ENCODE results near the gene DYNLT4.
A peak's percentile ranks its signal among the peaks of the same experiment; 100 is the strongest.
"Not testable (repeated sequence)": the region's sequence is repeated elsewhere in the genome, so short reads cannot be mapped to it uniquely, and the experiment has no call there.

DYNLT4 gene

GRCh38 chr1:44797886-44798285 lies 9.3 kb downstream of the DYNLT4 start:
- not testable (repeated sequence) for H3K27me3 ChIP-seq (replicated peaks; ENCODE audit: control insufficient read depth, insufficient read depth, low read length); H3K9ac ChIP-seq (ENCODE audit: low read length); DNase-seq (ENCODE audit: low read depth); H3K4me3 ChIP-seq (ENCODE audit: low read length); H3K9me3 ChIP-seq (ENCODE audit: control insufficient read depth, low read length); H3K36me3 ChIP-seq (ENCODE audit: control insufficient read depth, insufficient read depth, low read length, severe bottlenecking)
- peaks cover 15% of the 10 kb centered on the region for H3K4me1 ChIP-seq (ENCODE audit: control insufficient read depth, insufficient read depth, low read length)

GRCh38 chr1:44792736-44793502 lies 14.2 kb downstream of the DYNLT4 start:
- Histone ChIP-seq H3K36me3 (ENCODE audit: control insufficient read depth, insufficient read depth, low read length, severe bottlenecking) (no peaks in the 10 kb centered on the region), H3K9me3 (ENCODE audit: control insufficient read depth, low read length) (no peaks in the 10 kb centered on the region), H3K9ac (ENCODE audit: low read length) (no peak overlapping the region), H3K4me3 (ENCODE audit: low read length) (no peak overlapping the region), H3K27me3 (replicated peaks; ENCODE audit: control insufficient read depth, insufficient read depth, low read length) (no peaks in the 10 kb centered on the region), H3K4me1 (ENCODE audit: control insufficient read depth, insufficient read depth, low read length) (no peaks in the 10 kb centered on the region)
- DNase-seq (ENCODE audit: low read depth) = no peak

- no peaks in the 10 kb centered on the region for H3K9me3 ChIP-seq (ENCODE audit: control insufficient read depth, low read length)
- DNase-seq (ENCODE audit: low read depth) = no peak
- H3K4me3 ChIP-seq (ENCODE audit: low read length) = no peak overlapping the region
- H3K27me3 ChIP-seq (replicated peaks; ENCODE audit: control insufficient read depth, insufficient read depth, low read length) = no peaks in the 10 kb centered on the region
- no peak overlapping the region for H3K9ac ChIP-seq (ENCODE audit: low read length)
- H3K36me3 ChIP-seq (ENCODE audit: control insufficient read depth, insufficient read depth, low read length, severe bottlenecking) = no peaks in the 10 kb centered on the region
- H3K4me1 ChIP-seq (ENCODE audit: control insufficient read depth, insufficient read depth, low read length) = peaks cover 2% of the 10 kb centered on the region
Observed at GRCh38 chr1:44790968-44791801, 16.0 kb downstream of the DYNLT4 start.

GRCh38 chr1:44788120-44788860 lies 18.9 kb downstream of the DYNLT4 start, which contains the start of gene BEST4:
Gene BEST4 (minus strand): TSS chr1:44788170. CDS start chr1:44787705, 465 bp downstream.
- no peak within 1 kb of the TSS for H3K4me3 ChIP-seq (ENCODE audit: low read length)
- H3K9me3 ChIP-seq (ENCODE audit: control insufficient read depth, low read length) = no peaks in the 10 kb centered on the region
- H3K36me3 ChIP-seq (ENCODE audit: control insufficient read depth, insufficient read depth, low read length, severe bottlenecking) = no peaks in the 10 kb centered on the region
- peaks cover 12% of the 10 kb centered on the region for H3K4me1 ChIP-seq (ENCODE audit: control insufficient read depth, insufficient read depth, low read length)
- DNase-seq (ENCODE audit: low read depth) = no peak
- H3K9ac ChIP-seq (ENCODE audit: low read length) = no peak within 1 kb of the TSS
- H3K27me3 ChIP-seq (replicated peaks; ENCODE audit: control insufficient read depth, insufficient read depth, low read length) = no peaks in the 10 kb centered on the region

GRCh38 chr1:44787506-44787905 lies 19.6 kb downstream of the DYNLT4 start:
- no peak overlapping the region for H3K4me3 ChIP-seq (ENCODE audit: low read length)
- H3K9ac ChIP-seq (ENCODE audit: low read length) = no peak overlapping the region
- H3K27me3 ChIP-seq (replicated peaks; ENCODE audit: control insufficient read depth, insufficient read depth, low read length) = no peaks in the 10 kb centered on the region
- peaks cover 12% of the 10 kb centered on the region for H3K4me1 ChIP-seq (ENCODE audit: control insufficient read depth, insufficient read depth, low read length)
- H3K9me3 ChIP-seq (ENCODE audit: control insufficient read depth, low read length) = no peaks in the 10 kb centered on the region
- no peak for DNase-seq (ENCODE audit: low read depth)
- H3K36me3 ChIP-seq (ENCODE audit: control insufficient read depth, insufficient read depth, low read length, severe bottlenecking) = no peaks in the 10 kb centered on the region

- DNase-seq (ENCODE audit: low read depth) = no peak
- H3K9ac ChIP-seq (ENCODE audit: low read length) = no peak overlapping the region
- H3K36me3 ChIP-seq (ENCODE audit: control insufficient read depth, insufficient read depth, low read length, severe bottlenecking) = no peaks in the 10 kb centered on the region
- H3K4me3 ChIP-seq (ENCODE audit: low read length) = no peak overlapping the region
- peaks cover 12% of the 10 kb centered on the region for H3K4me1 ChIP-seq (ENCODE audit: control insufficient read depth, insufficient read depth, low read length)
- H3K9me3 ChIP-seq (ENCODE audit: control insufficient read depth, low read length) = no peaks in the 10 kb centered on the region
- no peaks in the 10 kb centered on the region for H3K27me3 ChIP-seq (replicated peaks; ENCODE audit: control insufficient read depth, insufficient read depth, low read length)
Observed at GRCh38 chr1:44786841-44787426, 20.2 kb downstream of the DYNLT4 start.

- Histone ChIP-seq H3K4me3 (ENCODE audit: low read length) (peak overlapping the region; percentile 69), H3K9ac (ENCODE audit: low read length) (peak overlapping the region; percentile 27), H3K4me1 (ENCODE audit: control insufficient read depth, insufficient read depth, low read length) (peaks cover 12% of the 10 kb centered on the region), H3K9me3 (ENCODE audit: control insufficient read depth, low read length) (no peaks in the 10 kb centered on the region), H3K36me3 (ENCODE audit: control insufficient read depth, insufficient read depth, low read length, severe bottlenecking) (peaks cover 3% of the 10 kb centered on the region), H3K27me3 (replicated peaks; ENCODE audit: control insufficient read depth, insufficient read depth, low read length) (no peaks in the 10 kb centered on the region)
- DNase-seq (ENCODE audit: low read depth) = peak; percentile 70
Observed at GRCh38 chr1:44786138-44786840, 20.9 kb downstream of the DYNLT4 start.

GRCh38 chr1:44785501-44786137 lies 21.5 kb downstream of the DYNLT4 start:
- Histone ChIP-seq H3K4me1 (ENCODE audit: control insufficient read depth, insufficient read depth, low read length) (peaks cover 12% of the 10 kb centered on the region), H3K27me3 (replicated peaks; ENCODE audit: control insufficient read depth, insufficient read depth, low read length) (no peaks in the 10 kb centered on the region), H3K4me3 (ENCODE audit: low read length) (peak overlapping the region; percentile 69), H3K9me3 (ENCODE audit: control insufficient read depth, low read length) (no peaks in the 10 kb centered on the region), H3K36me3 (ENCODE audit: control insufficient read depth, insufficient read depth, low read length, severe bottlenecking) (peaks cover 9% of the 10 kb centered on the region), H3K9ac (ENCODE audit: low read length) (no peak overlapping the region)
- no peak for DNase-seq (ENCODE audit: low read depth)

- no peaks in the 10 kb centered on the region for H3K27me3 ChIP-seq (replicated peaks; ENCODE audit: control insufficient read depth, insufficient read depth, low read length)
- no peaks in the 10 kb centered on the region for H3K9me3 ChIP-seq (ENCODE audit: control insufficient read depth, low read length)
- H3K4me1 ChIP-seq (ENCODE audit: control insufficient read depth, insufficient read depth, low read length) = peaks cover 12% of the 10 kb centered on the region
- no peak overlapping the region for H3K9ac ChIP-seq (ENCODE audit: low read length)
- H3K36me3 ChIP-seq (ENCODE audit: control insufficient read depth, insufficient read depth, low read length, severe bottlenecking) = peaks cover 15% of the 10 kb centered on the region
- H3K4me3 ChIP-seq (ENCODE audit: low read length) = no peak overlapping the region
- DNase-seq (ENCODE audit: low read depth) = no peak
Observed at GRCh38 chr1:44785029-44785380, 22.1 kb downstream of the DYNLT4 start.
